HG02970 (cell line): ENCODE data around the gene TMEM235.
"Not testable (repeated sequence)": the region's sequence is repeated elsewhere in the genome, so short reads cannot be mapped to it uniquely, and the experiment has no call there.

Source experiments
- ATAC-seq: cut with Tn5 transposase; IDR thresholded peaks from one replicate; pipeline ENCODE4 v1.9.1; 2021; ENCODE audit warnings: mild to moderate bottlenecking, moderate library complexity, moderate number of reproducible peaks; ENCODE audit not compliant: unreplicated experiment, low FRiP score

TMEM235 gene

GRCh38 chr17:78214706-78215061 lies 16.7 kb upstream of the TMEM235 start:
- no peak for ATAC-seq

- no peak for ATAC-seq
Observed at GRCh38 chr17:78219396-78220150, 11.9 kb upstream of the TMEM235 start.

GRCh38 chr17:78223061-78223460 lies 8.4 kb upstream of the TMEM235 start:
- no peak for ATAC-seq

GRCh38 chr17:78223765-78224164 lies 7.7 kb upstream of the TMEM235 start:
- ATAC-seq, result no peak

- no peak for ATAC-seq
Observed at GRCh38 chr17:78224231-78225087, 7.0 kb upstream of the TMEM235 start.

- no peak for ATAC-seq
Observed at GRCh38 chr17:78225088-78225865, 6.2 kb upstream of the TMEM235 start.

GRCh38 chr17:78226055-78226758 lies 5.2 kb upstream of the TMEM235 start:
- ATAC-seq, result no peak

GRCh38 chr17:78226759-78227454 lies 4.5 kb upstream of the TMEM235 start:
- ATAC-seq, result no peak

GRCh38 chr17:78227455-78227916 lies 3.9 kb upstream of the TMEM235 start:
- no peak for ATAC-seq

- ATAC-seq, result no peak
Observed at GRCh38 chr17:78228176-78228575, 3.3 kb upstream of the TMEM235 start.

- ATAC-seq, result no peak
Observed at GRCh38 chr17:78230252-78230962, 1.0 kb upstream of the TMEM235 start.

GRCh38 chr17:78231991-78232858 lies 794 bp downstream of the TMEM235 start:
- ATAC-seq, result no peak

- ATAC-seq, result no peak
Observed at GRCh38 chr17:78232859-78233173, 1.4 kb downstream of the TMEM235 start.

GRCh38 chr17:78233678-78234077 lies 2.2 kb downstream of the TMEM235 start:
- ATAC-seq, result no peak

GRCh38 chr17:78234261-78234865 lies 2.9 kb downstream of the TMEM235 start:
- ATAC-seq, result no peak

- ATAC-seq, result not testable (repeated sequence)
Observed at GRCh38 chr17:78235022-78235421, 3.6 kb downstream of the TMEM235 start.

- ATAC-seq, result no peak
Observed at GRCh38 chr17:78235885-78236284, 4.5 kb downstream of the TMEM235 start.
